ENCODE data around the gene MAP7.

Gene MAP7

GRCh38 chr6:136471922-136472321 lies 78.3 kb downstream of the MAP7 start:
- no peak for DNase-seq (ENCODE audit: low spot score)
- CTCF ChIA-PET = interaction anchor here (1.2 kb wide), 1 partner anchor 14 kb away, joined by 3 read pairs; no protein-coding TSS in a partner anchor
- POLR2A ChIA-PET (ENCODE audit: low non-redundant PET) = no interaction called here
- no peak overlapping the region for H3K27ac ChIP-seq
- TF ChIP-seq CTCF (conservative IDR thresholded peaks at IDR 0.05; ENCODE audit: low read depth) = no peak

GRCh38 chr6:136471372-136471771 lies 78.8 kb downstream of the MAP7 start:
- TF ChIP-seq CTCF (conservative IDR thresholded peaks at IDR 0.05; ENCODE audit: low read depth) = no peak
- H3K27ac ChIP-seq = no peak overlapping the region
- CTCF ChIA-PET = interaction anchor here (1.2 kb wide), 1 partner anchor 14 kb away, joined by 3 read pairs; no protein-coding TSS in a partner anchor
- no peak for DNase-seq (ENCODE audit: low spot score)
- POLR2A ChIA-PET (ENCODE audit: low non-redundant PET) = no interaction called here

- no peak overlapping the region for H3K27ac ChIP-seq
- DNase-seq (ENCODE audit: low spot score) = no peak
- ChIA-PET POLR2A (ENCODE audit: low non-redundant PET) (no interaction called here), CTCF (no interaction called here)
- no peak for TF ChIP-seq CTCF (conservative IDR thresholded peaks at IDR 0.05; ENCODE audit: low read depth)
Observed at GRCh38 chr6:136470044-136470443, 80.2 kb downstream of the MAP7 start.

- no peak for TF ChIP-seq CTCF (conservative IDR thresholded peaks at IDR 0.05; ENCODE audit: low read depth)
- POLR2A ChIA-PET (ENCODE audit: low non-redundant PET) = no interaction called here
- CTCF ChIA-PET = no interaction called here
- DNase-seq (ENCODE audit: low spot score) = no peak
- no peak overlapping the region for H3K27ac ChIP-seq
Observed at GRCh38 chr6:136469154-136469553, 81.1 kb downstream of the MAP7 start.

GRCh38 chr6:136468711-136469110 lies 81.5 kb downstream of the MAP7 start:
- TF ChIP-seq CTCF (conservative IDR thresholded peaks at IDR 0.05; ENCODE audit: low read depth) = no peak
- POLR2A ChIA-PET (ENCODE audit: low non-redundant PET) = no interaction called here
- CTCF ChIA-PET = no interaction called here
- DNase-seq (ENCODE audit: low spot score) = no peak
- H3K27ac ChIP-seq = no peak overlapping the region

- H3K27ac ChIP-seq = no peak overlapping the region
- no peak for DNase-seq (ENCODE audit: low spot score)
- no peak for TF ChIP-seq CTCF (conservative IDR thresholded peaks at IDR 0.05; ENCODE audit: low read depth)
- ChIA-PET POLR2A (ENCODE audit: low non-redundant PET) (no interaction called here), CTCF (no interaction called here)
Observed at GRCh38 chr6:136467186-136467585, 83.0 kb downstream of the MAP7 start.

- TF ChIP-seq CTCF (conservative IDR thresholded peaks at IDR 0.05; ENCODE audit: low read depth) = no peak
- H3K27ac ChIP-seq = no peak overlapping the region
- DNase-seq (ENCODE audit: low spot score) = no peak
- ChIA-PET POLR2A (ENCODE audit: low non-redundant PET) (no interaction called here), CTCF (no interaction called here)
Observed at GRCh38 chr6:136466777-136467176, 83.4 kb downstream of the MAP7 start.

All from RWPE1 (cell line).